Glutamatergic neuron (in vitro differentiated cells): ENCODE results near the gene PAK5. TPM values are rescaled to one million over a fixed set of nuclear protein-coding genes. Genes with fewer than 3 reads are reported as not detected.

Source experiments
- DNase-seq: peaks from one replicate; pipeline ENCODE4 v3.0.0; 2022
- H3K27ac Mint-ChIP-seq: one replicate; pipeline ENCODE4 v1.8.0; 2020; ENCODE audit warnings: mild to moderate bottlenecking, mixed read lengths, inconsistent platforms; ENCODE audit not compliant: unreplicated experiment
- H3K27me3 Mint-ChIP-seq: one replicate; pipeline ENCODE4 v1.8.0; 2020; ENCODE audit warnings: mild to moderate bottlenecking, moderate library complexity, mixed read lengths, inconsistent platforms; ENCODE audit not compliant: unreplicated experiment
- H3K36me3 Mint-ChIP-seq: one replicate; pipeline ENCODE4 v1.8.0; 2020; ENCODE audit warnings: mild to moderate bottlenecking, mixed read lengths, inconsistent platforms; ENCODE audit not compliant: unreplicated experiment
- H3K4me1 Mint-ChIP-seq: one replicate; pipeline ENCODE4 v1.8.0; 2020; ENCODE audit warnings: mild to moderate bottlenecking, low read depth, mixed read lengths, inconsistent platforms; ENCODE audit not compliant: unreplicated experiment
- H3K4me3 Mint-ChIP-seq: one replicate; pipeline ENCODE4 v1.8.0; 2020; ENCODE audit warnings: mild to moderate bottlenecking, mixed read lengths, inconsistent platforms; ENCODE audit not compliant: unreplicated experiment
- H3K9me3 Mint-ChIP-seq: one replicate; pipeline ENCODE4 v1.8.0; 2020; ENCODE audit warnings: mild to moderate bottlenecking, moderate library complexity, mixed read lengths, inconsistent platforms; ENCODE audit not compliant: unreplicated experiment
- total RNA-seq: library from RNA; stranded (reverse); fragmentation: NEBNext Ultra II Directional; extraction: Animal tissue kit (Norgen Biotek cat#: 25700); gene quantifications from one replicate; pipeline ENCODE4 v1.2.1, GENCODE V29; 2021; ENCODE audit not compliant: unreplicated experiment
- TF ChIP-seq, protein P1 (sequence below): fragments of 200-600 bp; sonication (generic); IDR thresholded peaks from one replicate; pipeline ENCODE4 v1.5.0; 2021; ENCODE audit not compliant: partially characterized antibody, unreplicated experiment

The PAK5 gene
- total RNA-seq, 1 donor from 2014 or later: 6.8 TPM

GRCh38 chr20:9611921-9612320 is 227.0 kb downstream of the PAK5 start:
- H3K36me3 Mint-ChIP-seq: no peaks in the 10 kb centered on the region
- H3K9me3 Mint-ChIP-seq: peaks cover 2% of the 10 kb centered on the region
- no peaks in the 10 kb centered on the region for H3K4me1 Mint-ChIP-seq
- no peak for DNase-seq
- H3K4me3 Mint-ChIP-seq: no peak overlapping the region
- no peak overlapping the region for H3K27ac Mint-ChIP-seq
- TF ChIP-seq, protein P1, sequence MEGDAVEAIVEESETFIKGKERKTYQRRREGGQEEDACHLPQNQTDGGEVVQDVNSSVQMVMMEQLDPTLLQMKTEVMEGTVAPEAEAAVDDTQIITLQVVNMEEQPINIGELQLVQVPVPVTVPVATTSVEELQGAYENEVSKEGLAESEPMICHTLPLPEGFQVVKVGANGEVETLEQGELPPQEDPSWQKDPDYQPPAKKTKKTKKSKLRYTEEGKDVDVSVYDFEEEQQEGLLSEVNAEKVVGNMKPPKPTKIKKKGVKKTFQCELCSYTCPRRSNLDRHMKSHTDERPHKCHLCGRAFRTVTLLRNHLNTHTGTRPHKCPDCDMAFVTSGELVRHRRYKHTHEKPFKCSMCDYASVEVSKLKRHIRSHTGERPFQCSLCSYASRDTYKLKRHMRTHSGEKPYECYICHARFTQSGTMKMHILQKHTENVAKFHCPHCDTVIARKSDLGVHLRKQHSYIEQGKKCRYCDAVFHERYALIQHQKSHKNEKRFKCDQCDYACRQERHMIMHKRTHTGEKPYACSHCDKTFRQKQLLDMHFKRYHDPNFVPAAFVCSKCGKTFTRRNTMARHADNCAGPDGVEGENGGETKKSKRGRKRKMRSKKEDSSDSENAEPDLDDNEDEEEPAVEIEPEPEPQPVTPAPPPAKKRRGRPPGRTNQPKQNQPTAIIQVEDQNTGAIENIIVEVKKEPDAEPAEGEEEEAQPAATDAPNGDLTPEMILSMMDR: no peak
- no peaks in the 10 kb centered on the region for H3K27me3 Mint-ChIP-seq

GRCh38 chr20:9610665-9611064 is 228.2 kb downstream of the PAK5 start:
- H3K9me3 Mint-ChIP-seq: peaks cover 2% of the 10 kb centered on the region
- no peak for DNase-seq
- H3K27ac Mint-ChIP-seq: no peak overlapping the region
- H3K4me1 Mint-ChIP-seq: no peaks in the 10 kb centered on the region
- TF ChIP-seq, protein P1: no peak
- H3K4me3 Mint-ChIP-seq: no peak overlapping the region
- no peaks in the 10 kb centered on the region for H3K36me3 Mint-ChIP-seq
- no peaks in the 10 kb centered on the region for H3K27me3 Mint-ChIP-seq

DNA sequence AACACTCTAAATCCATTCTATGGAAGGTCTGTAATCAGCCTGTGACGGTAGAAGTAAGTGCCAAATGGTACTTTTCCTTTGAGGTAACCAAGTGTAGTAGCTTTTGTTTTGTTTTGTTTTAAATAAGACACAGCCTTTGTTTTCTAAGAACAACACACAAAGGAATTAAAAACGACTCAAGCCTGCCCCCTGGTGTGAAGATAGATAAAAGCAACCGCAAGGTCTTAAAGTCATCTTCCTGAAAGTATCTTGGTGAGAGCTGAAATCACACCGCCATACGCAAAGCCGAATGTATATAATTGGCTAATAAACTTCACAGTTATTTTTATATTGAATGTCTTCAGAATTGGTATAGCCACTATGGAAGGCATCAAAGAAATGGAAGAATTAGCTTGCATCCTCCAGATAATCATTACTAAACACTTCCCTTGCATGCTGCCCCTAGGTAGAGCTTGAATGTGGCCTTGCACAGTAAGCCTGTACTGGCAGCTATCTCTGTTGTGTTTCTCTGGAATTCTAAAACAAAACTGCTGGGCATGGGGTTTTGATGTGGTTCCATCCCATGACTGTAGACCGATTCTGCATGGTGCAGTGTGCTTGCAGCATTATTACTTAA is 228.9 kb downstream of the PAK5 start:
- Mint-ChIP-seq H3K9me3 (peaks cover 2% of the 10 kb centered on the region), H3K36me3 (no peaks in the 10 kb centered on the region), H3K27me3 (no peaks in the 10 kb centered on the region), H3K27ac (no peak overlapping the region), H3K4me3 (no peak overlapping the region), H3K4me1 (no peaks in the 10 kb centered on the region)
- peak; percentile 58 for DNase-seq
- TF ChIP-seq, protein P1: peak; percentile 85

- Mint-ChIP-seq H3K27me3 (no peaks in the 10 kb centered on the region), H3K36me3 (no peaks in the 10 kb centered on the region), H3K4me1 (no peaks in the 10 kb centered on the region), H3K27ac (no peak overlapping the region), H3K9me3 (peaks cover 2% of the 10 kb centered on the region), H3K4me3 (no peak overlapping the region)
- TF ChIP-seq, protein P1: no peak
- no peak for DNase-seq
Observed at GRCh38 chr20:9608639-9609340, 230.1 kb downstream of the PAK5 start.

DNA sequence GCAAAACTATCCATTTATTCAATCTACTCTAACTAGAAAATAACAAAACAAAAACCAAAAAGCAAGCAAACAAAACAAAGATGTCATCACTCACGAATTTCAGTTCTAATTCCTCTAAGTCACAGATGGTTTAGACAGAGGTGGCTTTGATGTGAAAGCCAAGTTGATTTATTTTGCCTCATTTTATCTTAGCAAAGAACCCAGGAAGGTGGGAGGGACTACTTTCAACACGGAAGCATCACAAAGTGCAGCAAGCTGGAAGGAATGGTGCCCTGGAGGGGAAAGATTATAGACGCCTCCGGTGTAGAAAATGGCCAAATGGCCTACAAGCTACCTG is 236.1 kb downstream of the PAK5 start:
- TF ChIP-seq, protein P1: no peak

More for the DNA sequence above, 236.1 kb downstream of the PAK5 start:
- no peak overlapping the region for H3K27ac Mint-ChIP-seq
- H3K4me3 Mint-ChIP-seq: no peak overlapping the region
- H3K27me3 Mint-ChIP-seq: peaks cover 3% of the 10 kb centered on the region
- H3K4me1 Mint-ChIP-seq: no peaks in the 10 kb centered on the region
- H3K36me3 Mint-ChIP-seq: no peaks in the 10 kb centered on the region
- no peak for DNase-seq
- no peaks in the 10 kb centered on the region for H3K9me3 Mint-ChIP-seq
